Uterus (tissue), 4 donors: ENCODE results near the gene CPA4. TPM values are rescaled to one million over a fixed set of nuclear protein-coding genes. Genes with fewer than 3 reads are reported as not detected.

Experiments
- DNase-seq, 2 donors: peaks; one replicate each; pipeline ENCODE4 v3.0.0-alpha.2; 2019 to 2020
- H3K27ac ChIP-seq, 2 donors: fragments of 200-600 bp; sonication (generic); 1 replicate in 1 of 2; 2 replicates in 1 of 2; pipeline ENCODE4 v1.5.1; 2016 to 2018
- H3K27me3 ChIP-seq, 2 donors: fragments of 200-600 bp; sonication (generic); one replicate each; pipeline ENCODE4 v1.5.1; 2018 to 2019; ENCODE audit warnings: control low read depth in 1 of 2
- H3K36me3 ChIP-seq, 2 donors: fragments of 200-600 bp; sonication (generic); one replicate each; pipeline ENCODE4 v1.5.1; 2019; ENCODE audit warnings: control low read depth in 1 of 2
- H3K4me1 ChIP-seq, 2 donors: fragments of 200-600 bp; sonication (generic); one replicate each; pipeline ENCODE4 v1.5.1; 2018 to 2019; ENCODE audit warnings: control low read depth in 1 of 2
- H3K4me3 ChIP-seq, 2 donors: fragments of 200-600 bp; sonication (generic); 1 replicate in 1 of 2; 2 replicates in 1 of 2; pipeline ENCODE4 v1.5.1; 2018 to 2019; ENCODE audit warnings: mild to moderate bottlenecking in 1 of 2
- H3K9me3 ChIP-seq, 2 donors: fragments of 200-600 bp; sonication (generic); one replicate each; pipeline ENCODE4 v1.5.1; 2019; ENCODE audit warnings: control low read depth in 1 of 2
- CTCF ChIP-seq, 4 experiments: fragments of 200-600 bp in 2 of 4; fragments of 450-650 bp in 2 of 4; sonication (generic) in 2 of 4; IDR thresholded peaks; one replicate each; pipeline ENCODE4 v1.5.1; 2016 to 2019; ENCODE audit warnings: antibody characterized with exemption in 4 of 4, mild to moderate bottlenecking in 2 of 4, moderate library complexity in 1 of 4
- POLR2A ChIP-seq, 2 donors: fragments of 450-650 bp; IDR thresholded peaks; one replicate each; pipeline ENCODE4 v1.6.1; 2016; ENCODE audit warnings: antibody characterized with exemption in 2 of 2, mild to moderate bottlenecking in 1 of 2, moderate library complexity in 1 of 2
- intact Hi-C: fragments of 100-400 bp; cut with DNase I; formaldehyde crosslinking; loops from one replicate; pipeline ENCODE4 v1.15.1; 2023; ENCODE audit warnings: low total_unique reads
- total RNA-seq, 4 donors: library from RNA; depleted of rRNA in 3 of 4; stranded (reverse); fragments of >200 nt in 3 of 4; gene quantifications; one replicate each; pipeline versions ENCODE4 v1.1.0 to v1.2.4, GENCODE V29; 2014 to 2023
- donor health status: DM: yes; HTN: yes; CAD: no.

Gene CPA4
- total RNA-seq, 4 donors from 2014 or later, result 1.3 TPM; not detected in 3

GRCh38 chr7:130289478-130289877 lies 3.5 kb upstream of the CPA4 start:
- no peaks in the 10 kb centered on the region for H3K27me3 ChIP-seq
- H3K4me1 ChIP-seq, result no peaks in the 10 kb centered on the region
- no peak overlapping the region for H3K27ac ChIP-seq
- intact Hi-C loops, result no loop called here
- no peak for DNase-seq
- no peak overlapping the region for H3K4me3 ChIP-seq
- no peaks in the 10 kb centered on the region for H3K9me3 ChIP-seq
- TF ChIP-seq CTCF (IDR thresholded peaks at IDR 0.05) (no peak), POLR2A (IDR thresholded peaks at IDR 0.05) (no peak)
- no peaks in the 10 kb centered on the region for H3K36me3 ChIP-seq

DNA sequence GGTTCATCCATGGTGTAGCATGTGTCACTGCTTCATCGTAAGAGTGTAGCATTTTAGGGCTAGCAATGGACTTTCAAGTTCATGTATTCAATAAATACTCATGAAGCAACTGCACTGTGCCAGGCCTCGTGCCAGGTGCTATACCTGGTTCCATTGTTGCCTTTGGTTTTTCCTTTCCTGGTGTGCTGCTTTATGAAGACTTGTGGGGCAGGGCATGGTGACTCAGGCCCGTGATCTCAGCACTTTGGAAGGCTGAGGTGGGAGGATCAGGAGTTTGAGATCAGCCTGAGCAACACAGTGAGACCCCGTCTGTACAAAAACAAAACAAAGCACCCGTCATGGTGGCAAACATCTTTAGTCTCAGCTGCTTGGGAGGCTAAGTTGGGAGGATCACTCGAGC lies 2.2 kb upstream of the CPA4 start:
- Histone ChIP-seq H3K27me3 (no peaks in the 10 kb centered on the region), H3K9me3 (no peaks in the 10 kb centered on the region), H3K4me3 (no peak overlapping the region), H3K4me1 (no peaks in the 10 kb centered on the region), H3K36me3 (no peaks in the 10 kb centered on the region), H3K27ac (no peak overlapping the region)
- TF ChIP-seq CTCF (IDR thresholded peaks at IDR 0.05), result no peak
- no peak for TF ChIP-seq POLR2A (IDR thresholded peaks at IDR 0.05)
- DNase-seq, result no peak
- intact Hi-C loops, result no loop called here

DNA sequence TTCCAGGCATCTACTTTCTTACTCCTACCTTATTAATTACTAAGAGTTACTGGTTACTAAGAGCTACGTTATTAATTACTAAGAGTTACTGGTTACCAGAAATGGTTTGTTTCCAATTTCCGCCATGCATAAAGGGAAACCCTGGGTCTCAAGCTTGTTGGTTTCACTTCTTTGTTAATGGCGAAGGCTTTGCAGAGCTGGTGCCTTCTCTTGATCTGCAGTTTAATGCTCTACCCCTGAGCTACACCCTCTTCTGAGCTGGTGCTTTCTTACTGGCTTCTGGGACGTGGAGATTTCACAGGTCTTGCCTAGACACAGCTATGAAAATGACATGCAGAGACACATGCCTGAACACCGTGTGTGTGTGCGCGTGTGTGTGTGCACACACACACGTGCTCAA lies 560 bp downstream of the CPA4 start:
- H3K36me3 ChIP-seq, result no peaks in the 10 kb centered on the region
- H3K27ac ChIP-seq, result peak overlapping the region in 1 of 2 donors; percentile 20
- TF ChIP-seq CTCF (IDR thresholded peaks at IDR 0.05), result no peak
- TF ChIP-seq POLR2A (IDR thresholded peaks at IDR 0.05), result no peak
- no peak for DNase-seq
- no peaks in the 10 kb centered on the region for H3K4me1 ChIP-seq
- H3K27me3 ChIP-seq, result no peaks in the 10 kb centered on the region
- H3K9me3 ChIP-seq, result no peaks in the 10 kb centered on the region
- no peak overlapping the region for H3K4me3 ChIP-seq
- intact Hi-C loops, result no loop called here

DNA sequence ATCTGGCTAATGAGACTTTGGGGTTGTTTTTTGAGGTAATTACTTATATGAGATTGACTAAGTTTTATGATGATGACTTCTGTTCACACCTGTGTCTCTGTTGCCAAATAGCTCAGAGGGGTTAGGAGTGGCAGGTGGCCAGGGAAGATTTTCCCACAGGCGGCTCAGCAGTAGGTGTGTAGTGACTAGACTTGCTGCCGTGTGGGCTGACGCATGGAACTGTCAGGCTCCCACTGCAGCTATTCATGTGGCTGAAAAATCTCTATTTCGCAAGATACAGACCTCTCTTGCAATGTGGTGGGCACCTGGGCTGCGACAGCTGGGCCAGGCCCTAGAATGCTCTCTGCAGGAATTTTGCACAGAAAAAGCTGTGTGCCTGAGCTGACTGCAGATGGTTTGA lies 1.4 kb downstream of the CPA4 start:
- no peak for TF ChIP-seq POLR2A (IDR thresholded peaks at IDR 0.05)
- TF ChIP-seq CTCF (IDR thresholded peaks at IDR 0.05), result no peak
- H3K36me3 ChIP-seq, result no peaks in the 10 kb centered on the region

GRCh38 chr7:130296221-130296951 lies 3.4 kb downstream of the CPA4 start:
- no peaks in the 10 kb centered on the region for H3K36me3 ChIP-seq
- no peak overlapping the region for H3K27ac ChIP-seq
- TF ChIP-seq CTCF (IDR thresholded peaks at IDR 0.05), result no peak
- no peak for TF ChIP-seq POLR2A (IDR thresholded peaks at IDR 0.05)
- H3K9me3 ChIP-seq, result no peaks in the 10 kb centered on the region
- intact Hi-C loops, result no loop called here
- H3K4me1 ChIP-seq, result no peaks in the 10 kb centered on the region
- H3K27me3 ChIP-seq, result no peaks in the 10 kb centered on the region
- no peak for DNase-seq
- no peak overlapping the region for H3K4me3 ChIP-seq

More for the DNA sequence above, 1.4 kb downstream of the CPA4 start:
- H3K27ac ChIP-seq, result no peak overlapping the region
- no peak overlapping the region for H3K4me3 ChIP-seq
- intact Hi-C loops, result no loop called here
- H3K4me1 ChIP-seq, result no peaks in the 10 kb centered on the region
- no peak for DNase-seq
- no peaks in the 10 kb centered on the region for H3K9me3 ChIP-seq
- no peaks in the 10 kb centered on the region for H3K27me3 ChIP-seq
